ENCODE measurements around the gene ATP13A5. TPM values are rescaled to one million over a fixed set of nuclear protein-coding genes. Genes with fewer than 3 reads are reported as not detected.

ATP13A5 gene, protein sequence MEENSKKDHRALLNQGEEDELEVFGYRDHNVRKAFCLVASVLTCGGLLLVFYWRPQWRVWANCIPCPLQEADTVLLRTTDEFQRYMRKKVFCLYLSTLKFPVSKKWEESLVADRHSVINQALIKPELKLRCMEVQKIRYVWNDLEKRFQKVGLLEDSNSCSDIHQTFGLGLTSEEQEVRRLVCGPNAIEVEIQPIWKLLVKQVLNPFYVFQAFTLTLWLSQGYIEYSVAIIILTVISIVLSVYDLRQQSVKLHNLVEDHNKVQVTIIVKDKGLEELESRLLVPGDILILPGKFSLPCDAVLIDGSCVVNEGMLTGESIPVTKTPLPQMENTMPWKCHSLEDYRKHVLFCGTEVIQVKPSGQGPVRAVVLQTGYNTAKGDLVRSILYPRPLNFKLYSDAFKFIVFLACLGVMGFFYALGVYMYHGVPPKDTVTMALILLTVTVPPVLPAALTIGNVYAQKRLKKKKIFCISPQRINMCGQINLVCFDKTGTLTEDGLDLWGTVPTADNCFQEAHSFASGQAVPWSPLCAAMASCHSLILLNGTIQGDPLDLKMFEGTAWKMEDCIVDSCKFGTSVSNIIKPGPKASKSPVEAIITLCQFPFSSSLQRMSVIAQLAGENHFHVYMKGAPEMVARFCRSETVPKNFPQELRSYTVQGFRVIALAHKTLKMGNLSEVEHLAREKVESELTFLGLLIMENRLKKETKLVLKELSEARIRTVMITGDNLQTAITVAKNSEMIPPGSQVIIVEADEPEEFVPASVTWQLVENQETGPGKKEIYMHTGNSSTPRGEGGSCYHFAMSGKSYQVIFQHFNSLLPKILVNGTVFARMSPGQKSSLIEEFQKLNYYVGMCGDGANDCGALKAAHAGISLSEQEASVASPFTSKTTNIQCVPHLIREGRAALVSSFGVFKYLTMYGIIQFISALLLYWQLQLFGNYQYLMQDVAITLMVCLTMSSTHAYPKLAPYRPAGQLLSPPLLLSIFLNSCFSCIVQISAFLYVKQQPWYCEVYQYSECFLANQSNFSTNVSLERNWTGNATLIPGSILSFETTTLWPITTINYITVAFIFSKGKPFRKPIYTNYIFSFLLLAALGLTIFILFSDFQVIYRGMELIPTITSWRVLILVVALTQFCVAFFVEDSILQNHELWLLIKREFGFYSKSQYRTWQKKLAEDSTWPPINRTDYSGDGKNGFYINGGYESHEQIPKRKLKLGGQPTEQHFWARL
- not detected for total RNA-seq
- long read RNA-seq, result 0 reads

DNA sequence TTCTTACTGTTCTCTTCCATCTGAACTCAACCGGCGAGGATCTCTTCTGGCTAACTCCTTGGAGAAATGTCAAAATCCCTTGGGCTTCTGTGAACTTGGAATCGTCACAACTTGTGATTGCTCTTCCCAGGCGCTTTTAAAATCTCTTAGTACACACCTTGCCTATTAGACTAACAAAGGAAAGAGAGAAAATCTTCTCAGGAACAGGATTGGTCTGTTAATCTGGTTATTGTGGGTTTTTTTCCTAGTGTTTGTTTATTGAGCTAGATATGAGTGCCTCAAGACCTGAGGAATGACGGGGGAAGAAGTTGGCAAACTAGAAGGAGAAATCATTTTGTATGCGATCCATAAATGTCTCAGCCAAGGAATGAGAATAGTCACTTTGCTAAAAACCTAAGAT is at the start of gene ATP13A5:
Gene ATP13A5 (minus strand): TSS at position 48 of the 400 bp plus-strand sequence. CDS start 28 bp downstream, at position 20.
- no peak for ATAC-seq
- intact Hi-C loops (cut with DNase I), result no loop called here
- DNase-seq (ENCODE audit: missing footprints), result no peak

DNA sequence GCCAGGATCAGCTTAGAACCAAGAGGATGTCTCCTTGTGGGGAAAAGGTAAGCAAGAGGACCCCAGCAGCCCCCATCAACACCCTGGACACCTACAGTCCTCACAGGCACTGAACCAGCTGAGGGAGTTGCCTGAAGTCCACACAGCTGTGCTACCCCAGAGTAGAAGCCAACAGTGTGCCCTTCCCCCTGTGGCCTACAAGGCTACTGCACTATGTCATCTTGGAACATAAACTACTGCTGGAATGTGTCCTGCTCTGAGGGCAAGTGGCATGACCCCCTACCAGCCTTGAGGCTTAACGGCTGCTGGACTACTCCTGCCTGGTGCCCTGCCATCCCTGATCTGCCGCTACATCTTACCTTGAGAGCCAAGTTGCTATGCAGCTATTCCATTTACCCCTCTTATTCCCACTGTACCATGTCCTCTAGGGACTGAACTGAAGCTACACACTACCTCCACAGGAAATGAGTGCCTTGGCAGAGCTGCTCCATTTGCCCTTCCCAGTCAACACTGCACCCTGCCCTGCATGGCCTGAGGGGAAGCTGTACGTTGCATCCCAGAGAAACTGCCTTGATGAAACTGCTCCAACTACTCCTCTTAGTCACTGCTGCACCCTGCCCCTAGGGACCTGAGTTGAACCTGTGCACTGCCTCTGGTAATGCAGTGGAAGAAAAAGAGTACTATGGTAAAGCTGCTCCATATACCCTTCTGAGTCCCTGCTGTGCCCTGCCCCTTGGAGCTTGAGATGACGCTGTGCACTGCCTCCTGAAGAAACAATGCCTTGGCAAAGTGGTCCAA is 40.2 kb upstream of the ATP13A5 start:
- DNase-seq (ENCODE audit: missing footprints) (no peak), ATAC-seq (no peak)
- intact Hi-C loops (cut with DNase I), result no loop called here

DNA sequence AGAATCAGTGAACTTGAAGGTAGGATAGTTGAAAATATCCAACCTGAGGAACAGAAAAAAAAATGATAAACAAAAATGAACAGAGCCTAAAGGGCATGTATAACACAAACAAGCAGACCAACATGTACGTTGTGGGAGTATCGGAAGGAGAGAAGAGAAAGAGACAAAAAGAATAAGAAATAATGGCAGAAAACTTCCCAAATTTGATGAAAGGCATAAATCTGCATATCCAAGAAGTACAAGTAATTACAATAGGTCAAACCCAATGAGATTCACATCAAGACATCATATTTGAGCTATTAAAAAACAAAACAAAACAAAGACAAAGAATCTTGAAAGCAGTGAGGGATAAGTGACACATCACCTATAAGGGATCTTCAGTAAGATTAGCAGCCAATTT is 38.1 kb upstream of the ATP13A5 start:
- DNase-seq (ENCODE audit: missing footprints) (no peak), ATAC-seq (no peak)
- intact Hi-C loops (cut with DNase I), result no loop called here

DNA sequence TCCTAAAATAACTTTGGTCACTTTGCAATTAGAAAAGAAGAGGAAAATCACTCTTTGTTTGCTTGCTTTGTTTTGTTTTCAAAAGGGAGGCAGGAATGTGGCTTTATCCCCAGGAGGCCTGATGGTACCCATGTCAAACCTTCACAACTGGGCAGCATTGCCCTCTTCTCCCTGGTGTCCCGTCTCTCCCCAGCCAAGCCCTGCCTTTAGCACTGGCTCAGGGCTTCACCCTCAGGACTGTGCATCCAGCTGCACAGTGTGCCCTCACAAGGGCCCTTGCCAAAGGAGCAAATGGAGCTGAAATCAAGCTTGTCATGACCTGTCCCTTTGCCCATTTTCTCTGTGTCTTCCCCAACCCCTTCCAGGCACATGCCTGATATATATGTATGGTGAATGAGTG is 29.1 kb upstream of the ATP13A5 start:
- no peak for DNase-seq (ENCODE audit: missing footprints)
- intact Hi-C loops (cut with DNase I), result no loop called here
- no peak for ATAC-seq

DNA sequence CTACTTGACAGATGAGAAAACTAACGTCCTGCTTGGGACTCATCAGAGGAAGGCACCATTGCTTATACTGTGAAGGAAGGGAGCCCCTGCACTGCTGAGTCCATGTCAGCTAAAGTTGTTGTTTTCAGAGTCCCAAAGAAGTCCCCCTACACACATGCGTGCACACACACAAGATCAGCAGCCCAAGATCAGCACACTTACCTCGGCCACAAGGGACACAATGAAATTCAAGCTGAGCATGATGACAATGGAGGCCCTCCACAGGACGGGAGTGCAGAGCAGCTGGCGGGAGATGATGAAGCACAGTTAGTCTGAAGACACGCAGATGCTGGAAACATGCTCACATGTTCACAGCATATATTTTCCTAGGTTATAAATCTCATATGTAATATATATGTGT is 28.6 kb upstream of the ATP13A5 start:
- no peak for DNase-seq (ENCODE audit: missing footprints)
- intact Hi-C loops (cut with DNase I), result no loop called here
- ATAC-seq, result no peak

DNA sequence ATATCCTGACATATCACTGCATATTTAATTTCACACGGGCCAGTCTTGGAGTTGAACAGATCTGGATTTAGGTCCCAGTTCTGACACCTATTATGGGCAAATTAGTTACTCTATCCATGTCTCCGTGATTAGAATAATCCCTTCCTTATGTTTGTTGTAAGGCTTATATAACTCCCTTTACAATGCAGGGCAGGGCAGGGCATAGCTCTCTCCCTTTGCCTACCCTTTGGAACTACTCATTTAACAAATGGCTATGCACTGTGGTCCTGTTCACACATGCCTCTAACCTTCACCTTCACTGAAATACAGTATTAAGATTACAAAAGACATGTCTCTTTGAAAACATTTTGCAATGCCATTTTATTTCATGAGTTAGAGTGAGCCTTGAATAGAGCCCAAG is 24.8 kb upstream of the ATP13A5 start:
- no peak for DNase-seq (ENCODE audit: missing footprints)
- ATAC-seq, result no peak
- intact Hi-C loops (cut with DNase I), result no loop called here

DNA sequence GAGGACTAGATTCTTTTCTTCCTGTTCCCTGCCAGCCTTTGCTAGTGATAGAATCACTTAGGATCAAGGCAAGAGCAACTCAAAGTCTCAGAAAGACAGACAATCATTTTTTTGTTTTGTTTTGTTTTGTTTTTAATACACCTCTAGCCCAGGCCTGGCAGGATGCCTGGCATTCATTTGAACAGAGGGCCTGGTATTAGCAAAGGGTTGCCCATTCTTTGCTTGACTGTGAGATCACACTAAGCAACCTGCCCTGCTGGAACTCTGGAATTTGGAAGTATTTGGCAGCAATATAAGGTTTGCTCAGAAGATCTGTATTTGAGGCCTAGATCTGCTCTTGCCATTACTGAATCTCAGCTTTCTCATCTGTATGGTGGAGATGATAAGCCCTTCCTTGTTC is 21.8 kb upstream of the ATP13A5 start:
- DNase-seq (ENCODE audit: missing footprints), result no peak
- no peak for ATAC-seq

DNA sequence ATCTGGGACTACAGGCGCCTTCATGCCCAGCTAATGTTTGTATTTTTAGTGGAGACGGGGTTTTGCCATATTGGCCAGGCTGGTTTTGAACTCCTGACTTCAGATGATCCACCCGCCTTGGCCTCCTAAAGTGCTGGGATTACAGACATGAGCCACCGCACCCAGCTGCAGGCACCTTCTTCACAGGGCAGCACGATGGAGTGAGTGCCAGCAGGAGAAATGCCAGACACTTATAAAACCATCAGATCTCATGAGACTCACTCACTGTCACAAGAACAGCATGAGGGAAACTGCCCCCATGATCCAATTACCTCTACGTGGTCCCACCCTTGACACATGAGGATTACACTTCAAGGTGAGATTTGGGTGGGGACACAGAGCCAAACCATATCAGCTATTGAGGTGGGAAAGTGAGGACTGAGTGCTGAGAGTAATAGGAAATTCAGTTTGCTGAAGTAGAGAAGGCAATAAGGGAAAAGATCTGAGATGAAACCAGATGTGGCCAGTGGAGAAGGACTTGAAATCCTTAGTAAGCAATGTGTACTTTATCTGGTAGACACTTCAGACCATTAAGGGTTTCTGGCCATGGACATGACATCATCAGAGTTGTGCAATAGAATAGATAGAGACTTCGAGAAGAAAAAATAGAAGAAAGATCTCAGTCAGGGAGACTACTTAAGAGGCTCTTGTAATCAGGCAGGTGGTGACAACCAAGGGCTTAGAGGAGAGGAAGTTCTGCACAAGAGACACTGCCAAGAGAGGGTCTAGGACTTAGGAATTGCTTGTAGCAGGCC is 18.1 kb upstream of the ATP13A5 start:
- ATAC-seq (peak; percentile 47), DNase-seq (ENCODE audit: missing footprints) (no peak)
- intact Hi-C loops (cut with DNase I), result no loop called here

More for the DNA sequence above, 21.8 kb upstream of the ATP13A5 start:
- intact Hi-C loops (cut with DNase I), result no loop called here

DNA sequence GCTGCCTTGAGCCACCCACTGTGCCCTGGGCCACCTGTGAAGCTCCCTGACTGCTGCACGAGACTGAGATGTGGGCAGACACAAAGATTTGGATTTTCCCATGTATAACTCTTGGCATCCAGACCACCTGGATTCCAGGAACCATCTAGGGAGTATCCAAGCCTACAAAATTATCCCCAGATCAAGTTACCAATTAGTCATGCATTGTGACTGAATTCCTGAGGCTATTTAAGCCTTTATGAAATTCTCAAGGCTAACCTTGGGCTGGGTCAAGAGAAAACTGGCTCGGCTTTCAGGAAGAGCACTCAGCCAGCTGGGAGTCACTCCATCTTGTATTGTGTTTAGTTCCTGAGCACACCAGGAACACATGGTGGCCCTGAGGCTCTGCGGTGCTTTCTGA is 13.3 kb upstream of the ATP13A5 start:
- intact Hi-C loops (cut with DNase I), result no loop called here
- ATAC-seq (no peak), DNase-seq (ENCODE audit: missing footprints) (no peak)

DNA sequence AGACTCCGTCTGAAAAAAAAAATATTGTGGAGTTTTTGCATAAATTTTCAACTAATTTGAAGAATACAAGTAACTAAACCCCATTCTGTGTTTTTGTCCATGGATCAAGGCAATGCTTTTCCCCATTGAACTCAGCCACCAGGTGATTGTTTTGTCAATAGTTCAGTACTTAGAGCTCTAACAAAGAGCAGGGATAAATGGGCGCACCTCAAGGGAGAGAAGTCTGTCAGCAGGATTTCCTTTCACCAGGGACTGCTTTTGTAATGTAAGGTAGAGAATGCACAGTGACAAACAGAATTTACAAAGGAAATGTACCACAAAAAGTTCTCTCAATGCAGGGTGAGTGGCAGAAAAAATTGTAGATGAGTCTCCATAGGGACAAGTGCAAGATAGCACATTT is 10.8 kb upstream of the ATP13A5 start:
- ATAC-seq (no peak), DNase-seq (ENCODE audit: missing footprints) (no peak)
- intact Hi-C loops (cut with DNase I), result no loop called here

DNA sequence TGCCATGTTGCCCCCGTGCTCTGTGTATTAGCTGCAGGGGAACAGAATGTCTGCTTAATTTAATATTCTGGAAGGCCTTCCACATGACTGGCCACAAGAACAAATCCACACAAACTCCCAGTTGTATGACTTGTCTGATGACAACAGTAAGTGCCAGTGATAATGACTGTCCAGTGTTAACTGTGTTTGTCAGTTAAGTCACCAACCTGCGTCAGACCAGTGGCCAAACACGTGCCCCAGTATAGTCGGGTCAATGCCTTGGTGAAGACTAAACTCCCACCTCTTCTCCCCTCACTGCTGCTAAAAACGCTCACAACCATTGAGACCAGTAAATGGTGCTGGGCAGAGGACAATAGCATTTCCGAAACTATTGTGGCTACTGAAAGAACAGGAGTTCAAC is 9.8 kb upstream of the ATP13A5 start:
- ATAC-seq, result no peak
- intact Hi-C loops (cut with DNase I), result no loop called here
- no peak for DNase-seq (ENCODE audit: missing footprints)

DNA sequence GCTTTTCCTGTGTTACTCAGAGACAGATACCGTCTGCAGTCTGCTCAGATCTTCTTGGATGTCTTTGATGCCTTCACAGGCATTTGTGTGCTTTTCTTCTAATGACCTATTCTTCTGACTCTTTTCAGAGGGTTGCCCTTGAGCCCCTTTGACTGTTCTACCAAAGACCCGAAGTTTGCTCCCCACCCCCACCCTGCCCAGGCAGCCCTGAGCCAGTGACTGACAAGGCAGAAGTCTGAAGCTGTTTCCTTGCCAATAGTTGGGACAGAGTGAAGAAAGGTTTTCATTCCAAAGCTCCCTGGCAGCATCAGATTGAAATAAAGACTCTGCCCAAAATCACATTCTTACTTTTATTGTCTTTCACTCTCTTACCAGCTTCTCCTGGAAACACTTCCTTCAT is 9.0 kb upstream of the ATP13A5 start:
- ATAC-seq (no peak), DNase-seq (ENCODE audit: missing footprints) (no peak)
- intact Hi-C loops (cut with DNase I), result no loop called here

DNA sequence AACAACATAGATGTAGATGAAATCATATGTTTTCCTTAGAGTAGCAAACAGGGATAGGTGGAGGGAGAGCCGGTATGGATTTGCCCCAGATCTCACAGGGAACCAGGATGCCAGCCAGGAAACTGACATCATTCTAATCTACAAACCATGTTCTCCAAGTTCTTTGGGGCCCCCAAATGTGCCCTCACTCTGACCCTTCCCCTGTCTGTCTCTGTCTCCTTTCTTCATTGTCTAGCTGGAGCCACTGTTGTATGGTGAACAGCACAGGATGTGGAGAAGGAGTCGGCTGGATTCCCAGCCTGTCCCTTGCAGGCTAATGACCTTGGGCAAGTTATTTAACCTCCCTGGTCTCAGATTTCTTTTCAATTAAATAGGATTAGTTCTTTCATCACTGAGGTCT is 962 bp downstream of the ATP13A5 start:
- DNase-seq (ENCODE audit: missing footprints), result no peak
- intact Hi-C loops (cut with DNase I), result no loop called here

DNA sequence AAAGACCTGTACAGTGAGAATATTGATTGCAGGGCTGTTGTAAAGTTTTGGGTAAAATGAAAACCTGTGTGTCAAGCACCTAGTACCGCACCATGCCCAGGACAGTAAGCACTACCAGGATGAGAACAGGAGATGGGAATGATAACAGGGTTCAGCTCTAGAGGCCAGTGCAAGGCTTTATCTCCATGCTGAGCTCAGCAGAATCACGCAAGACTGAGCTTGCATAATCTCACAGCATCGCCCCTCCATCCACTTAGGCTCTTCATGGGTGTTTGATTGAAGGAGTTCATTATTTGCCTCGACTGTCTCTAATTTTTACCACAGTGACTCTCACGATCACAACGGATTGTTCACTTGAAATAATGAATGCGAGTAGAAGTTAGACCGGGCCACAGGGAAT is 2.9 kb downstream of the ATP13A5 start:
- intact Hi-C loops (cut with DNase I), result no loop called here
- ATAC-seq, result no peak
- DNase-seq (ENCODE audit: missing footprints), result no peak

More for the DNA sequence above, 962 bp downstream of the ATP13A5 start:
- no peak for ATAC-seq

DNA sequence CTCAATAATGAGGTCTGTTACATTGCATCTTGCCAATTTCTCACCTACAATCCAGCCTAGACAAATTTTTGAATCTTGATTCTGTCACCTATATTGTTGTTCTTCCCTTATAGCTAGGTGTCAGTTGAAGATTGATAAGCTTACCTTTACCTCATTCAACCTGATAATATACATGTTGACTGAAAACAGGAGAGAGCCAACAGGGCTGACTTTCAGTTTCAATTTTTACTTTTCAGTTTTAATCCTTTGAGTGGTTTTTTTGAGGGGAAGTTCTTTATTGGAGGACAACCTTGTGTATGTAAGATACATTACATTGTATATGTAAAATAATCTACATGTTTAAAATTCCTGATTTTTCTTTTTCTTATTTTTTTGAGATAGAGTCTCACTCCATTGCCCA is 5.8 kb downstream of the ATP13A5 start:
- no peak for ATAC-seq
- intact Hi-C loops (cut with DNase I), result no loop called here
- DNase-seq (ENCODE audit: missing footprints), result no peak

DNA sequence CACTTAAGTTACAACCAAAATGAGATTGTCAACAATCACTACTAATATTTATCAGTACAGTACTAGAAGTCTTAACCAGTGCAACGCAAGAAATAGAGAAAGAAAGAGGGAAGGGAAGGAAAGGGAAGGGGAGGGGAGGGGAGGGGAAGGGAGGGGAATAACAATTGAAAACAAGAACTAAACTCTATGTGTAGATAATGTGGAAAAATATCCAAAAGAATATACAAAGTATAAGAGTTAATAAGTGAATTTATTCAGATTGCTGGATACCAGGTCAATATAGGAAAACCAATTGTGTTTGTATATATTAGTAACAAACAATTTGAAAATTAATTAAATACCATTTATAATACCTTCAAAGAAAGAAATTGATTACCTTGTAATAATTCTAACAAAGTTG is 10.7 kb downstream of the ATP13A5 start:
- ATAC-seq (no peak), DNase-seq (ENCODE audit: missing footprints) (no peak)
- intact Hi-C loops (cut with DNase I), result no loop called here

DNA sequence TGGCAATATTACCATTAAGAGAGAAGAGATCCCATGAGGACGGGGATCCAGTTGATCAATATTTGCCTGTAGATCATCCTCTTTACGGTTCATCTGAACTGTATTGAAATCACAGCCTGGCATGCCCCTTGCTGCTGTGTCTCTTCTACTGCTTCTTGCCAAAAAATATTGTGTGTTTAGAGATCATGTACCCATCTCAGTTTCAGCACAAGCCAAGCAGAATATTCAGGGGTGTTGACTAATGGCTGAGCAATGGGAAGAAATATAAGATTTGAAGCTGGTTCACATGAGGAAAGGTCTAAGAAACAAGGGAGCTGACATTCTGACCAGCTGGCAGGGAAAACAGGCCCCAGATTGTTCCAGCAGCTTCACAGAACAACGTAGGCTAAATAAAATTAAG is 21.3 kb downstream of the ATP13A5 start:
- intact Hi-C loops (cut with DNase I), result no loop called here

DNA sequence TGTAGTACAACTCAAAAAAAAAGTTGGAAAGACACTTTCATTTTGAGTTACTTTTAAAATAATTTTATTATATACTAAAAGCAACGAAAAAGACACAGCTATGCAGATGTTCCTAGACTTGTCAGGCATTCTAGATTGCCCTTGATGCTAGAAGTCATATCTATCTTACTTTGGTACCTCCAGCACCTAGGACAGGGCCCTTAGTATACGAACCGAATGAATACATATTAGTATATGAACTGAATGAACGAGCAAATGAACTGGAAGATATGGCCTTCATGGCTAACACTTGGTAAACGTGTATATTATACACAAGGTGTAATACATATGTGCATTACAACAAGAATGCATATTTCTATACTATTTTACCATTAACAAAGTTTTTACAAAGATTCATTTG is 24.1 kb downstream of the ATP13A5 start:
- DNase-seq (ENCODE audit: missing footprints), result no peak
- no peak for ATAC-seq
- intact Hi-C loops (cut with DNase I), result no loop called here

More for the DNA sequence above, 21.3 kb downstream of the ATP13A5 start:
- DNase-seq (ENCODE audit: missing footprints) (no peak), ATAC-seq (no peak)
